Measurements from ENCODE around the gene TPX2.
"Not testable (repeated sequence)": the region's sequence is repeated elsewhere in the genome, so short reads cannot be mapped to it uniquely, and the experiment has no call there.

Gene TPX2

GRCh38 chr20:31814142-31814541 lies 75.1 kb downstream of the TPX2 start:
- DNase-seq (ENCODE audit: low read depth) = not testable (repeated sequence)

- DNase-seq (ENCODE audit: low read depth) = no peak
Observed at GRCh38 chr20:31815408-31816188, 76.5 kb downstream of the TPX2 start.

DNA sequence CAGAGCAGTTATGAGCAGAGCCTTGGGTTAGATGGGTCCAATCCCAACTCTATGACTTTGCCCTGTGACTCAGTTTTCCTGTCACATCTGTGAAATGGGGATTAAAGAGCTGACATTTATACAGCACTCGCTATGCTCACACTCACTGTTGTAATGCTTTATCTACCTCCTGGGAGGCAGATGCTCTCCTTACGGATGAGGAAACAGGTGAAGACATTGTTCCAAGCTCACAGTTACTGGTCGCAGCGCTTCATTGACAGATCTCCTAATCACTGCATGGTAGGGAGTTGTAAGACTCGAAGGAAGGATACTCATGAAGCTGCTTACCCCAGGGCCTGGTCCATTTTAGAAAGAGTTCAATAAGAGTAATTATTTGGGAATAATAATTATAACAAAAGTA lies 77.1 kb downstream of the TPX2 start:
- DNase-seq (ENCODE audit: low read depth) = no peak

GRCh38 chr20:31817461-31817860 lies 78.4 kb downstream of the TPX2 start:
- no peak for DNase-seq (ENCODE audit: low read depth)

DNA sequence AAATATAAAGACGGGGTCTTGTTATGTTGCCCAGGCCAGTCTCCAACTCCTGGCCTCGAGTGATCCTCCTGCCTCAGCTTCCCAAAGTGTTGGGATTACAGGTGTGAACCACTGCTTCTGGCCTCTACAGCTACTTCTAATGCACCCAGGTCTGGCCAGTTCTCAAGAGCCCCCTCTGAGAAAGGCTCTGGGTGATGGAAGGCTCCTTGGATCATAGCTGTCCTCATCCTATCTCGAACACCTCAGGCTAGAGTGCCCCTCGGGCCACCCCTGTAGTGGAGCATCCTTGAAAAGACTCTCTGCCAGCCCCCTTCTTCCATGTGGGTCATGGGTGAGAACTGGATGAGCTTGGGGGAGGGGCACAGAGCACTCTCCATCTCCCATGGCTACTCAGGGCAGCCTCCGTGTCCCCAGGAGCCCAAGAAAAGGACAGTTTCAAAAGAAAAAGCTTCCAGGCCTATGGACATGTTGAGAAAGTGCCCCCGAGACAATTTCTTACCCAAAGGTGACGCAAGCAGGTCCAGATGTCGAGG lies 79.4 kb downstream of the TPX2 start:
- DNase-seq (ENCODE audit: low read depth) = no peak

DNA sequence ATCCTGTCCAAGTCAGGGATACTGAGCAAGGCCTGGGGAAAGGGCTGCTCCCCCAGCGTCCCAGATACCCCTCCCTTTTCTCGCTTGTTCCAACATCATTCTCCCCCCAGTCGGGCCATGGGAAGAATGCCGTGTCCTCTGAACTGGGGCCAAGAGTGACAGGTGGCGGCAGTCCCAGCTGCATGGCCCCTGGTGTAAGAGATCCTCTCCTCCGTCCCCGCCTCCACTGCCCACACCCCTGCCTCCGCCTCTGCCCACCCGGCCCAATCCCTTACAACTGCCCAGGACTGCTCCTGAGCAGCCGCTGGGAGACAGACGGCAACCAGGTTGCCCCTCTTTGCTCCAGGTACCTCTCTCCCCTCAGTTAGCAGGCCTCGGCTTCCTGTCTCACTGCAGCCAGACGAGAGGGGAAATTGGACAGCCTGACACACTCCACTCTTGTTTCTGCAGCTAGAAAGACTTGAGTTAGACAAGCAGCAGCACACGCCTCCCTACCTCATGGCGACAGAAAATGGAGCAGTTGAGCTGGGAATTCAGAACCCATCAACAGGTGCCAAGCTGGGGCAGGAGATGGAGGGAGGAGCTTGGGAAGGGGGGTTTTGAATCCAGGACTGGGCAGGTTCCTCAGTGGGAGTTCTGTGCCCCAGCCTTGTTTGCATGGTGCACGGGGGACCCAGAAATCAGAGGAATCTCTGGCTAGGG lies 80.1 kb downstream of the TPX2 start, which contains the start of gene MYLK2:
TSS of gene MYLK2 (plus strand) at position 274 of the 702 bp plus-strand sequence. CDS start at position 499, 225 bp downstream.
- no peak for DNase-seq (ENCODE audit: low read depth)

DNA sequence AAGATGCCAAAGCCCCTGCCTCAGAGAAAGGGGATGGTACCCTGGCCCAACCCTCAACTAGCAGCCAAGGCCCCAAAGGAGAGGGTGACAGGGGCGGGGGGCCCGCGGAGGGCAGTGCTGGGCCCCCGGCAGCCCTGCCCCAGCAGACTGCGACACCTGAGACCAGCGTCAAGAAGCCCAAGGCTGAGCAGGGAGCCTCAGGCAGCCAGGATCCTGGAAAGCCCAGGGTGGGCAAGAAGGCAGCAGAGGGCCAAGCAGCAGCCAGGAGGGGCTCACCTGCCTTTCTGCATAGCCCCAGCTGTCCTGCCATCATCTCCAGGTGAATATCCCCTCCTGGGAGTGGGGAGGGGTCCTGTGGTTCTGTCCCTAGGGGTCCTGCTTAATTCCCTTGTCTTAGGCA lies 81.1 kb downstream of the TPX2 start:
- no peak for DNase-seq (ENCODE audit: low read depth)

DNA sequence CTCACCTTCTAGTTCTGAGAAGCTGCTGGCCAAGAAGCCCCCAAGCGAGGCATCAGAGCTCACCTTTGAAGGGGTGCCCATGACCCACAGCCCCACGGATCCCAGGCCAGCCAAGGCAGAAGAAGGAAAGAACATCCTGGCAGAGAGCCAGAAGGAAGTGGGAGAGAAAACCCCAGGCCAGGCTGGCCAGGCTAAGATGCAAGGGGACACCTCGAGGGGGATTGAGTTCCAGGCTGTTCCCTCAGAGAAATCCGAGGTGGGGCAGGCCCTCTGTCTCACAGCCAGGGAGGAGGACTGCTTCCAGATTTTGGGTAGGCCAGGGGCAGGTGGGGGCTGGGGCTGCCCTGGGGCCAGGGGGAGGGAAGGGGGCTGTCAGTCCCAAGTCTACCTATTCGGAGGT lies 82.3 kb downstream of the TPX2 start:
- DNase-seq (ENCODE audit: low read depth) = no peak

- peak; percentile 59 for DNase-seq (ENCODE audit: low read depth)
Observed at GRCh38 chr20:31822421-31823330, 83.6 kb downstream of the TPX2 start.

- no peak for DNase-seq (ENCODE audit: low read depth)
Observed at GRCh38 chr20:31823360-31824124, 84.5 kb downstream of the TPX2 start.

DNA sequence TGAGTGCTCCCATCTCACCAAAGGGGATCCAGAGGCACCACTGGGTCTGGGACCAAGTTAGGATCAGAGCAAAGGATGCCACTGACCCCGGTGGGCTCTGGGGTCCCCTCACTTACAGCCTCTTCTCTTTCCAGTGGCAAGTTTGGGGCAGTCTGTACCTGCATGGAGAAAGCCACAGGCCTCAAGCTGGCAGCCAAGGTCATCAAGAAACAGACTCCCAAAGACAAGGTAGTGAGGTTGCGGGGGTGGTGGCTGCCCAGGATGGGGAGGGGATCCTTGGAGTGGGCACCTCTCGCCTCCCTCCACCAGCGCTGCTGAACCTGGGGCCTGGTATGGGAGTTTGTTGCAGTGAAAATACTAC lies 85.0 kb downstream of the TPX2 start:
- no peak for DNase-seq (ENCODE audit: low read depth)

DNA sequence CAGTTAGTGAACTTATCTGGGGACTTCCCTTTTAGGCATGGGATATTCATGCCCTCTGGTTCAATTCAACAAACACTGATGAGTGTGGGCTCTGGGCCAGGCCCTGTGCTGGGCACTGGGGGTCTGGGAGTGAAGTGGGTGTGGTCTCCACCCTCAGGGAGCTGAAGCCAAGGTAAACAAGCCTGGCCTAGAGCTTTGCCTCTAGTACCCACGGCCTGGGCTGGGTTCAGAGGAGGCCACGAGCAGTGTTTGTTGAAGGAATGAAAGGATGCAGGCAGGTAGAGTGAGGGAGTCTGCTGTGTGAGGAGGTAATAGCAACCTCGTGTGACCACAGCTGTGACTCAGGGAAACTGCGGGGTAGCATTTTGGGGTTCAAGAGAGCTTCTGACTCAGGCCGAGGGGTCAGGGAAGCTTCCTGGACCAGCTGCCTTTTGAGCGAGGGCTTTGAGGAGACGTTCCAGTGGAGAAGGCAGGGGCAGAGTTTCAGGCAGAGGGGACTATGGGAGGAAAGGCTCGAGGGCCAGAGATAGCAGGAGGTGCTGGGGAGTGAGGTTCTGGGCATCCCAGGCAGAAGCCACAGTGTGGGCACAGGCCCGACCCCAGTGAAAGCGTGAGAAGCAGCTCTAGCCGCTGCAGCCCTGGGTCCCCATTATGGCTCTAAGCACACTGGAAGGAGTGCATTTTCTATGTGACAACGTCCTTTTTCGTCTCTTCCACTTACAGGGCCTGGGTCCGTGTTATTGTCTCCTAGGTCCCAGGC lies 85.6 kb downstream of the TPX2 start:
- DNase-seq (ENCODE audit: low read depth) = no peak

GRCh38 chr20:31826074-31826473 lies 87.0 kb downstream of the TPX2 start:
- DNase-seq (ENCODE audit: low read depth) = no peak

DNA sequence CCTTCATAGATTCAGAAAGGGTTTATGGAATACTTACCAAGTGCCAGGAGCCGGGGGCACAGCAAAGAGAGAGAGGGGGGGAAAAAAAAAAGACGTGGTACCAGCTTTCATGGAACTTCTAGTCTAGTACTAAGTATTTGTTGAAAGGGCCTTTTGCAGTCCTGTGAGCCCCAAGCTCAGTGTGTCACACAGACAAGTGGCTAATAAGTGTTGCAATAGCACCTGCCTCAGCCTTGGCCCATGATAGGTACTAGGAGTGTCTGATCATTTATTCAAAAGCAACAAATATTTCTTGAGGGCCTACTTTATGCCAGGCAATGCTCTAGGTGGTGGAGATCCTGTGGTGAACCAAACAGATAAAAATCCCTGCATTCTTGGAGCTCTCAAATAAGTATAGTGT lies 88.0 kb downstream of the TPX2 start:
- DNase-seq (ENCODE audit: low read depth) = no peak

DNA sequence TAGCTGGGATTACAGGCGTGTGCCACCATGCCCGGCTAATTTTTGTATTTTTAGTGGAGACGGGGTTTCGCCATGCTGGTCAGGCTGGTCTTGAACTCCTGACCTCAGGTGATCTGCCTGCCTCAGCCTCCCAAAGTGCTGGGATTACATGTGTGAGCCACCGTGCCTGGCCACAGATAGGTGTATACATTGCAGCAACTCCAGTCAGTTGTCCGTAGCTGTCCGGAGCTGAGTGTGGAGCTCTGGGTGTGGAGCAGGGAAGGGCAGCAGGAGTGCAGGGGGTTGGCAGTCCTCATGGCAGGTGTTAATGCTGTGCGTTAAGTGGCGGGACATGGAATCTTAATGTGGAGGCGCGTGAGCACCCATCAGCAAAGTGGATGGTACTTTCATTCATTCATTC lies 88.9 kb downstream of the TPX2 start:
- not testable (repeated sequence) for DNase-seq (ENCODE audit: low read depth)

GRCh38 chr20:31829731-31830130 lies 90.6 kb downstream of the TPX2 start:
- DNase-seq (ENCODE audit: low read depth) = no peak

GRCh38 chr20:31830406-31830981 lies 91.4 kb downstream of the TPX2 start:
- no peak for DNase-seq (ENCODE audit: low read depth)

DNA sequence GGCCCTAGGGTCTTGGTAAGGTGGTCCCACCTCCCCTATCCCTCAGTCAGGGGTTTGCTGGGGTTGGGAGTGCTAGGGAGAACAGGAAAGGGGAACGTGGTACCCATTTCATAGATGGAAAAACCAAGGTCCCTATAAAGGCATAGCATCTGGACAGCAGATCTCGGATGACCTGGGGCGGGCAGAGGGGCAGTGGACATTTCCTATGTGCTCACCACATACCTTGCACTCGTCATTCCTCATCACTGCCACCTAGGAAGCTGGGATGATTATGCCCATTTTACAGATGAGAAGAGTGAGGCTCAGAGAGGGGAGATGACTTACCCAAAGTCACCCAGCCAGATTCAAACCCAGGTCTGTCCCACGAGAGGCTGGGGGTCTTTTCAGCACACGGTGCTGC lies 92.1 kb downstream of the TPX2 start:
- no peak for DNase-seq (ENCODE audit: low read depth)

DNA sequence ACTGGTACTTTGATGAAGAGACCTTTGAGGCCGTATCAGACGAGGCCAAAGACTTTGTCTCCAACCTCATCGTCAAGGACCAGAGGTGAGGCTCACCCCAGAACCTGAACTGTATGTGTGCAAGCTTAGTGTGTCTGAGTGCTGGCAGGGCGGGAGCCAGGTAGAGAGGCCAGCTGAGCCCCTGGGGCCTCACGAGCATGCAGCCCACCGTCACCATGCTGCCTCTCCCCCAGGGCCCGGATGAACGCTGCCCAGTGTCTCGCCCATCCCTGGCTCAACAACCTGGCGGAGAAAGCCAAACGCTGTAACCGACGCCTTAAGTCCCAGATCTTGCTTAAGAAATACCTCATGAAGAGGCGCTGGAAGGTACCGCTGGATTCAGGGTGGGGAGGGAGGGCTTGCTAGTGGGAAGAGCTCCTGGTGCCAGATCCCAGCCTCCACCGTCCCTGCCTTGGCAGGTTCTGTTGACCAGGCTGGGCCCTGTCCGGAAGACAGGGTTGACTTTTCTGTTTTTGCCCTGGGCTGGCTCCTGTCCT lies 92.7 kb downstream of the TPX2 start:
- no peak for DNase-seq (ENCODE audit: low read depth)
